Activated CD4-positive, CD25-positive, alpha-beta regulatory T cell treated with anti-CD3 and anti-CD28 coated beads, Interleukin-2, amount 50 U/mL, for 16 hours (primary cell): ENCODE measurements around the gene GUCY1A2.

Experiments used
- DNase-seq: peaks from one replicate; pipeline ENCODE4 v3.0.0-alpha.2; 2020; ENCODE audit warnings: low read depth, low spot score

GUCY1A2 gene

DNA sequence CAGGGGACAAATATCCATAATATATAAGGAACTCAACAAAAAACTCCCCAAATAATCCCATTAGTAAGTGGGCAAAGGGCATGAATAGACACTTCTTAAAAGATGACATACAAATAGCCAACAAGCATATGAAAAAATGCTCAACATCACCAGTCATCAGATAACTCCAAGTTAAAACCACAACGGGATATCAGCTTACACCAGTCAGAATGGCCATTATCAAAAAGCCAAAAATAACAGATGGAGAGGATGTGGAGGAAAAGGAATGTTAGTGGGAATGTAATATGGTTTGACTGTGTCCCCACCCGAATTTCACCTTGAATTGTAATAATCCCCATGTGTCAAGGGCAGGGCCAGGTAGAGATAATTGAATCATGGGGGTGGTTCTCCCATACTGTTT, 350.1 kb downstream of the GUCY1A2 start:
- DNase-seq, result no peak

DNA sequence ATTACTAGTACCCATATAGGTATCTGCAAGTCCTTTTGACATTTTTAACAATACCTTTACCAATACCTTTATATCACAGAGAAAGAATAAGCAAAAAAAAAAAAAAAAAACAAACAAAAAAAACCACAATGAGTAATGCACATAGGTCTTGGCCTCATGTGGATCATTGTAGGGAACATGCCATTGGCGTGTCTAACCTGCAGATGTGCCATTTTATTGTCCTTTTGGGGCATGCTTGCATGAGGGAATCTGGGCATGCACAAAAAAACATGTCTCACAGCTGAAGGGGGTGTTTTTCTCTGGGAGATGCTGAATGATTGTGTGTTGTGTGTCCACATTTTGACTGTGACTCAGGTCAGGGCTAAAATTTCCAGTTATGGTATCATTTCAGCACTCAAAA, 361.6 kb downstream of the GUCY1A2 start:
- no peak for DNase-seq

- DNase-seq, result no peak
Observed at GRCh38 chr11:106644824-106645223, 373.5 kb downstream of the GUCY1A2 start.

DNA sequence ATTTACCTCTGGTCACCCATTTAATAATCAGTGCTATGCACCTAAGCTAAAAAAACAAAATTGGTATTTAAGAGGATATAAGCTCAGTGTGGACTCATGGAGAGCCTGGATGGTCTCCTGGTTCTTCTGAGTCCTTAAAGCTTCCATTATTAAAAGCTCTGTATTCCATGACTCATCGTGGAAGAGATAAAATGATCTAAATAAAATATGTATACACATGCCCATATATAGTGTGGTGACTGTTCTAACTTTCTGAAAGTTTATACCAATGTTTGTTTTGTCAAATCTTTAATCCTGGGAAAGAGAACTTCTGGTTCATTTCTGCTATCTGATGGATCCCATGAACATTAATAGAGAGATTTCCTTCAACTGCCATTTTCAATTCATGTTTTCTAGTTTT, 375.9 kb downstream of the GUCY1A2 start:
- DNase-seq, result no peak

GRCh38 chr11:106632283-106632682, 386.0 kb downstream of the GUCY1A2 start:
- no peak for DNase-seq

DNA sequence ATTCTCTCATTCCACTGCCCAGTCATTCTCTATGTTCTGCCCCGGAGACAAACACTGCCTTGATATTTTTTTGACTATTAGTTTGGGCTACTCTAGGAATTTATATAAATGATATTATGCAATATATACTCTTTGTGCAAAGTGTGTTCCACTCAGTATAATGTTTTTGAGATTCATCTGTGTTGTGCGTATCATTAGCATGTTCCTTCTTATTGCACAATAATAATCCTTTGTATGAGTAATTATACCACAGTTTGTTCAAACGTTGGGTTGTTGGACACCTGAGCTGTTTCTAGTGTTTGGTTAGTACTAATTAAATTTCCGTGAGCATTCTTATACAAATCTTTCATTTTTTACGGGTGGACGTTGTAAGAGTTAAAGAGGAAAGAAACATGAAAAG, 390.6 kb downstream of the GUCY1A2 start:
- DNase-seq, result no peak

DNA sequence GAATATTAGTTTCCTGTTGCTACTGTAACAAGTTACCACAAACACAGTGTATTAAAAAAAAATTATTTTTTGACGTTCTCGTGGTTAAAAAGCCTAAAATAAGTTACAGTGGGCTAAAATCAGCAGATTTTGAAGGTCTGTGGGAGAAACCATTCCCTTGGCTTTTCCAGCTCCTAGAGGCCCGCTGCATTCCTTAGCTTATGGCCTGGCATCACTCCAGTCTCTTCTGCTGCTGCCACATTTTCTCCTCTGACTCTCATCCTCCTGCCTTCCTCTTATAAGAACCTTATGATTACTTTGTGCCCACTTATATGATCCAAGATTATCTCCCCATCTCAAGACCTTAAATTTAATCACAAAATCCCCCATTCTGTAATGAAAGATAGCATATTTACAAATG, 392.7 kb downstream of the GUCY1A2 start:
- DNase-seq, result no peak

DNA sequence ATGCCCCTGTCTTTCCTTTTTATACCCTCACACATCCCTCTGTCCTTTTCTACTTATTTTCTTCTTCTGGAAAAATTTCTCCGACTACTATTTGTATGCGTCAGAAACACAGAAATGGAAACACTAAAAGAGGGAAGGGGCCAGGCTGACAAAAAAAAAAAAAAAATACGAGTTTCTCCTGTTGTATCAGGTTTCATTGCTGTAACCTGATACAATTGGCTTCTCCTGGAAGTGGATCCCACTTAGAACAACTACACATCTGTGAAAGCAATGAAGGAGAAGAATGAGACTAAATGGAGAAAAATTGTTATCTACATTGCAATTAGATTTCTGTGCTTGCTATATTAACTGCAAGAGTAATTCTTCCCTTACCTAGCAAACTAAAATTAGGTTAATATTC, 393.9 kb downstream of the GUCY1A2 start:
- DNase-seq, result no peak
